A172 (cell line): ENCODE measurements around the gene FBXW12. TPM values are rescaled to one million over a fixed set of nuclear protein-coding genes. Genes with fewer than 3 reads are reported as not detected.

ENCODE experiments used
- DNase-seq: peaks from one replicate; pipeline ENCODE4 v3.0.0-alpha.2; 2015; ENCODE audit warnings: low spot score
- total RNA-seq: library from RNA; depleted of rRNA; stranded (reverse); fragments of >200 nt; shearing (Covaris generic); gene quantifications from 2 replicates; pipeline ENCODE4 v1.2.3, GENCODE V29; 2014

Gene FBXW12
- total RNA-seq, 1 experiment from 2014 or later, result not detected

GRCh38 chr3:48422272-48422671, 50.3 kb downstream of the FBXW12 start:
- DNase-seq, result no peak

GRCh38 chr3:48422681-48423080, 50.7 kb downstream of the FBXW12 start:
- DNase-seq, result no peak

GRCh38 chr3:48423241-48423882, 51.3 kb downstream of the FBXW12 start:
- no peak for DNase-seq

GRCh38 chr3:48423883-48424695, 52.1 kb downstream of the FBXW12 start:
- no peak for DNase-seq

- DNase-seq, result no peak
Observed at GRCh38 chr3:48425281-48425812, 53.3 kb downstream of the FBXW12 start.

GRCh38 chr3:48426401-48426909, 54.4 kb downstream of the FBXW12 start:
- no peak for DNase-seq

GRCh38 chr3:48426944-48427629, 55.1 kb downstream of the FBXW12 start:
- DNase-seq, result no peak

- DNase-seq, result no peak
Observed at GRCh38 chr3:48427630-48427962, 55.6 kb downstream of the FBXW12 start.

- no peak for DNase-seq
Observed at GRCh38 chr3:48428088-48428571, 56.1 kb downstream of the FBXW12 start.

- DNase-seq, result no peak
Observed at GRCh38 chr3:48428572-48429316, 56.7 kb downstream of the FBXW12 start.

GRCh38 chr3:48429317-48429959, 57.4 kb downstream of the FBXW12 start:
- DNase-seq, result no peak

GRCh38 chr3:48429960-48430707, 58.1 kb downstream of the FBXW12 start, which contains the start of gene PLXNB1:
PLXNB1 (minus strand) TSS chr3:48430086; CDS start chr3:48424611, 5,475 bp downstream.
- no peak for DNase-seq

GRCh38 chr3:48430708-48431101, 58.7 kb downstream of the FBXW12 start:
- no peak for DNase-seq

- DNase-seq, result no peak
Observed at GRCh38 chr3:48431224-48432029, 59.4 kb downstream of the FBXW12 start.

- DNase-seq, result no peak
Observed at GRCh38 chr3:48432411-48433371, 60.7 kb downstream of the FBXW12 start.

- DNase-seq, result peak; percentile 77
Observed at GRCh38 chr3:48433472-48434118, 61.6 kb downstream of the FBXW12 start.

GRCh38 chr3:48434591-48435222, 62.7 kb downstream of the FBXW12 start:
- DNase-seq, result no peak
